Measurements from ENCODE around the gene GLI2. TPM values are rescaled to one million over a fixed set of nuclear protein-coding genes. Genes with fewer than 3 reads are reported as not detected.

GLI2 gene
- total RNA-seq, 1 experiment from 2014 or later, result 6.2 TPM

DNA sequence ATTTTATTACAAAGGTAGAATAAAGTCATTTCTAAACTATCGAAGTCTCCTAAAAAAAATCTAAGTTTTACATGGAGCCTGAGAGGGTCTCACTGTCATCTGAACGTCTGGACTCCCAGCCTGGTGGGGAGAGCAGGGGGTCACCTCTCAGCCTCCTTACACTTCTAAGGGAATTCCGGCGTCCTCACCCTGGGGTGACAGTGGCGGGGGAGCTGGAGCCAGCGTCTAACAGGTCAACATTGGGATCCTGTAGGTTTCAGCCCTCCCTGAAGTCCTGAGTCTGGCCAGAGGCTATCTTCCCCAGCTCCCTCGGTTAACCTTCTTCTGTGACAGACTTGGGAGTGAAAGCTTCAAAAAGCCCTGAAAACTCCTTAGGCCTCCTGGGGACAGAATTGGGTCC, 34.6 kb upstream of the GLI2 start:
- TF ChIP-seq TCF7L2 (IDR thresholded peaks at IDR 0.05; ENCODE audit: low read depth, low read length) (no peak), SIN3A (IDR thresholded peaks at IDR 0.05; ENCODE audit: borderline replicate concordance, insufficient read depth, low read depth, low read length) (no peak), POLR2AphosphoS5 (IDR thresholded peaks at IDR 0.05; ENCODE audit: low read depth, low read length) (no peak)
- TF ChIP-seq, protein P1, sequence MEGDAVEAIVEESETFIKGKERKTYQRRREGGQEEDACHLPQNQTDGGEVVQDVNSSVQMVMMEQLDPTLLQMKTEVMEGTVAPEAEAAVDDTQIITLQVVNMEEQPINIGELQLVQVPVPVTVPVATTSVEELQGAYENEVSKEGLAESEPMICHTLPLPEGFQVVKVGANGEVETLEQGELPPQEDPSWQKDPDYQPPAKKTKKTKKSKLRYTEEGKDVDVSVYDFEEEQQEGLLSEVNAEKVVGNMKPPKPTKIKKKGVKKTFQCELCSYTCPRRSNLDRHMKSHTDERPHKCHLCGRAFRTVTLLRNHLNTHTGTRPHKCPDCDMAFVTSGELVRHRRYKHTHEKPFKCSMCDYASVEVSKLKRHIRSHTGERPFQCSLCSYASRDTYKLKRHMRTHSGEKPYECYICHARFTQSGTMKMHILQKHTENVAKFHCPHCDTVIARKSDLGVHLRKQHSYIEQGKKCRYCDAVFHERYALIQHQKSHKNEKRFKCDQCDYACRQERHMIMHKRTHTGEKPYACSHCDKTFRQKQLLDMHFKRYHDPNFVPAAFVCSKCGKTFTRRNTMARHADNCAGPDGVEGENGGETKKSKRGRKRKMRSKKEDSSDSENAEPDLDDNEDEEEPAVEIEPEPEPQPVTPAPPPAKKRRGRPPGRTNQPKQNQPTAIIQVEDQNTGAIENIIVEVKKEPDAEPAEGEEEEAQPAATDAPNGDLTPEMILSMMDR (IDR thresholded peaks at IDR 0.05), result no peak
- TF ChIP-seq, protein P2, sequence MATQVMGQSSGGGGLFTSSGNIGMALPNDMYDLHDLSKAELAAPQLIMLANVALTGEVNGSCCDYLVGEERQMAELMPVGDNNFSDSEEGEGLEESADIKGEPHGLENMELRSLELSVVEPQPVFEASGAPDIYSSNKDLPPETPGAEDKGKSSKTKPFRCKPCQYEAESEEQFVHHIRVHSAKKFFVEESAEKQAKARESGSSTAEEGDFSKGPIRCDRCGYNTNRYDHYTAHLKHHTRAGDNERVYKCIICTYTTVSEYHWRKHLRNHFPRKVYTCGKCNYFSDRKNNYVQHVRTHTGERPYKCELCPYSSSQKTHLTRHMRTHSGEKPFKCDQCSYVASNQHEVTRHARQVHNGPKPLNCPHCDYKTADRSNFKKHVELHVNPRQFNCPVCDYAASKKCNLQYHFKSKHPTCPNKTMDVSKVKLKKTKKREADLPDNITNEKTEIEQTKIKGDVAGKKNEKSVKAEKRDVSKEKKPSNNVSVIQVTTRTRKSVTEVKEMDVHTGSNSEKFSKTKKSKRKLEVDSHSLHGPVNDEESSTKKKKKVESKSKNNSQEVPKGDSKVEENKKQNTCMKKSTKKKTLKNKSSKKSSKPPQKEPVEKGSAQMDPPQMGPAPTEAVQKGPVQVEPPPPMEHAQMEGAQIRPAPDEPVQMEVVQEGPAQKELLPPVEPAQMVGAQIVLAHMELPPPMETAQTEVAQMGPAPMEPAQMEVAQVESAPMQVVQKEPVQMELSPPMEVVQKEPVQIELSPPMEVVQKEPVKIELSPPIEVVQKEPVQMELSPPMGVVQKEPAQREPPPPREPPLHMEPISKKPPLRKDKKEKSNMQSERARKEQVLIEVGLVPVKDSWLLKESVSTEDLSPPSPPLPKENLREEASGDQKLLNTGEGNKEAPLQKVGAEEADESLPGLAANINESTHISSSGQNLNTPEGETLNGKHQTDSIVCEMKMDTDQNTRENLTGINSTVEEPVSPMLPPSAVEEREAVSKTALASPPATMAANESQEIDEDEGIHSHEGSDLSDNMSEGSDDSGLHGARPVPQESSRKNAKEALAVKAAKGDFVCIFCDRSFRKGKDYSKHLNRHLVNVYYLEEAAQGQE (IDR thresholded peaks at IDR 0.05; ENCODE audit: insufficient read depth in 1 of 2, low read depth in 2 of 2, low read length in 1 of 2), result no peak
- in situ Hi-C loops (cut with HindIII; ENCODE audit: low pct_unique_long_range_greater_than_20kb, low sequenced_read_pairs) (no loop called here), intact Hi-C loops (cut with micrococcal nuclease; ENCODE audit: unreplicated experiment) (no loop called here)
- Histone ChIP-seq H3K27ac (ENCODE audit: low read length) (no peak overlapping the region), H3K36me3 (ENCODE audit: control insufficient read depth, insufficient read depth, low read length) (no peaks in the 10 kb centered on the region), H3K9me3 (ENCODE audit: control insufficient read depth, insufficient read depth, low read depth, low read length) (no peaks in the 10 kb centered on the region), H3K4me3 (ENCODE audit: low read depth in 2 of 2, low read length in 2 of 2) (no peak overlapping the region), H3K27me3 (ENCODE audit: control insufficient read depth, insufficient read depth, low read length) (no peaks in the 10 kb centered on the region), H3K4me1 (ENCODE audit: control insufficient read depth, insufficient read depth, low read length) (peaks cover 8% of the 10 kb centered on the region)
- ChIA-PET POLR2A (interaction anchor here (0.6 kb wide), 1 partner anchor 351 kb away, joined by 3 read pairs; no protein-coding TSS in a partner anchor), CTCF (no interaction called here)
- DNase-seq (ENCODE audit: low read depth, low spot score), result no peak
- no TSS peak for BruUV-seq (replicated peaks)
- ATAC-seq, result no peak

DNA sequence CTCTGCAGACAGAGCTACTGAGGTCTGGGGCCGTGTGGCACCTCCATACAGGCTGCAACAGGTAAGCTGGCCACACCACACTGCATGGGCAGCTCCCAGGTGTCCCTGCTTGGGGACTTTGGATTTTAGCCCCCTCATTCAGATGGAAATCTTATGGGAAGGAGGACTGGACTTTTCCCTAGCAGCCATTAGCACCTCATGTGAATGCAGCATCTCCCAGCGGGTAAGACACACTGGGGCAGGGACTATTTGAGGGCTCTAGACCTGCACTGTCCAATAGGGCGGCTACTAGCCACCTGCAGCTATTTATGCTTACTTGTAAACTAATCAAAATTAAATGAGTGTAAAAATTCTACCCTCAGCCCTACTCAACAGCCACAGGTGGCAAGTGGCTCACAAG, 34.2 kb upstream of the GLI2 start:
- no peaks in the 10 kb centered on the region for H3K9me3 ChIP-seq (ENCODE audit: control insufficient read depth, insufficient read depth, low read depth, low read length)
- peaks cover 8% of the 10 kb centered on the region for H3K4me1 ChIP-seq (ENCODE audit: control insufficient read depth, insufficient read depth, low read length)
- intact Hi-C loops (cut with micrococcal nuclease; ENCODE audit: unreplicated experiment), result no loop called here
- ATAC-seq (no peak), DNase-seq (ENCODE audit: low read depth, low spot score) (no peak)
- H3K36me3 ChIP-seq (ENCODE audit: control insufficient read depth, insufficient read depth, low read length), result no peaks in the 10 kb centered on the region
- H3K27me3 ChIP-seq (ENCODE audit: control insufficient read depth, insufficient read depth, low read length), result no peaks in the 10 kb centered on the region
- no peak overlapping the region for H3K4me3 ChIP-seq (ENCODE audit: low read depth in 2 of 2, low read length in 2 of 2)
- TF ChIP-seq, protein P1 (IDR thresholded peaks at IDR 0.05), result no peak
- TF ChIP-seq SIN3A (IDR thresholded peaks at IDR 0.05; ENCODE audit: borderline replicate concordance, insufficient read depth, low read depth, low read length), result no peak
- no peak overlapping the region for H3K27ac ChIP-seq (ENCODE audit: low read length)
- ChIA-PET POLR2A (interaction anchor here (0.6 kb wide), 1 partner anchor 351 kb away, joined by 3 read pairs; no protein-coding TSS in a partner anchor), CTCF (no interaction called here)
- in situ Hi-C loops (cut with HindIII; ENCODE audit: low pct_unique_long_range_greater_than_20kb, low sequenced_read_pairs), result no loop called here
- no TSS peak for BruUV-seq (replicated peaks)
